ENCODE data around the gene STAG2.

STAG2 gene

GRCh38 chrX:123965712-123966111, 4.2 kb downstream of the STAG2 start:
- no peak for DNase-seq
- Histone ChIP-seq H3K27me3 (ENCODE audit: insufficient read depth, low read depth, severe bottlenecking) (peaks cover 3% of the 10 kb centered on the region), H3K4me3 (ENCODE audit: low read depth, low read length) (no peak overlapping the region), H3K27ac (no peak overlapping the region), H3K36me3 (no peaks in the 10 kb centered on the region), H3K9me3 (ENCODE audit: severe bottlenecking) (no peaks in the 10 kb centered on the region)
- no peak for TF ChIP-seq CTCF (IDR thresholded peaks at IDR 0.05; ENCODE audit: low read depth, low read length)

DNA sequence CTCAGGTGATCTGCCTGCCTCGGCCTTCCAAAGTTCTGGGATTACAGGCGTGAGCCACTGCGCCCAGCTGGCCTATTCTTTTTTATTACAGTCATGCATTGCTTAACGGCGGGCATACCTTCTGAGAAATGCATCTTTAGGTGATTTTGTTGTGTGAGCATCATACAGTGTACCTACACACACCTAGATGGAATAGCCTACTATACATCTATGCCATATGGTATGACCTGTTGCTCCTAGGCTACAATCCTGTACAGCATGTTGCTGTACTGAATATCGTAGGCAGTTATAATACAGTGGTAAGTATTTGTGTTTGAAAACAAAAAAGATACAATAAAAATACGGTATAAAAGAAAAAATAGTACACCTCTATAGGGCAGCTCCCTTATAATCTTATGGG, 6.0 kb downstream of the STAG2 start:
- Histone ChIP-seq H3K4me3 (ENCODE audit: low read depth, low read length) (no peak overlapping the region), H3K9me3 (ENCODE audit: severe bottlenecking) (no peaks in the 10 kb centered on the region), H3K36me3 (no peaks in the 10 kb centered on the region), H3K27ac (no peak overlapping the region), H3K27me3 (ENCODE audit: insufficient read depth, low read depth, severe bottlenecking) (peaks cover 3% of the 10 kb centered on the region)
- no peak for TF ChIP-seq CTCF (IDR thresholded peaks at IDR 0.05; ENCODE audit: low read depth, low read length)
- DNase-seq: no peak

GRCh38 chrX:123968383-123969050, 7.0 kb downstream of the STAG2 start:
- no peak overlapping the region for H3K4me3 ChIP-seq (ENCODE audit: low read depth, low read length)
- no peak for DNase-seq
- H3K36me3 ChIP-seq: no peaks in the 10 kb centered on the region
- no peak overlapping the region for H3K27ac ChIP-seq
- H3K27me3 ChIP-seq (ENCODE audit: insufficient read depth, low read depth, severe bottlenecking): no peaks in the 10 kb centered on the region
- TF ChIP-seq CTCF (IDR thresholded peaks at IDR 0.05; ENCODE audit: low read depth, low read length): no peak
- H3K9me3 ChIP-seq (ENCODE audit: severe bottlenecking): no peaks in the 10 kb centered on the region

GRCh38 chrX:123971982-123972381, 10.5 kb downstream of the STAG2 start:
- Histone ChIP-seq H3K9me3 (ENCODE audit: severe bottlenecking) (no peaks in the 10 kb centered on the region), H3K27ac (no peak overlapping the region), H3K4me3 (ENCODE audit: low read depth, low read length) (no peak overlapping the region), H3K27me3 (ENCODE audit: insufficient read depth, low read depth, severe bottlenecking) (no peaks in the 10 kb centered on the region), H3K36me3 (no peaks in the 10 kb centered on the region)
- DNase-seq: no peak
- TF ChIP-seq CTCF (IDR thresholded peaks at IDR 0.05; ENCODE audit: low read depth, low read length): no peak

GRCh38 chrX:123973921-123974320, 12.4 kb downstream of the STAG2 start:
- TF ChIP-seq CTCF (IDR thresholded peaks at IDR 0.05; ENCODE audit: low read depth, low read length): no peak
- no peaks in the 10 kb centered on the region for H3K9me3 ChIP-seq (ENCODE audit: severe bottlenecking)
- no peaks in the 10 kb centered on the region for H3K27me3 ChIP-seq (ENCODE audit: insufficient read depth, low read depth, severe bottlenecking)
- no peak overlapping the region for H3K27ac ChIP-seq
- no peak for DNase-seq
- H3K36me3 ChIP-seq: no peaks in the 10 kb centered on the region
- no peak overlapping the region for H3K4me3 ChIP-seq (ENCODE audit: low read depth, low read length)

- H3K36me3 ChIP-seq: no peaks in the 10 kb centered on the region
- no peak overlapping the region for H3K27ac ChIP-seq
- no peak overlapping the region for H3K4me3 ChIP-seq (ENCODE audit: low read depth, low read length)
- DNase-seq: no peak
- H3K27me3 ChIP-seq (ENCODE audit: insufficient read depth, low read depth, severe bottlenecking): no peaks in the 10 kb centered on the region
- H3K9me3 ChIP-seq (ENCODE audit: severe bottlenecking): no peaks in the 10 kb centered on the region
- TF ChIP-seq CTCF (IDR thresholded peaks at IDR 0.05; ENCODE audit: low read depth, low read length): no peak
These were observed 13.7 kb downstream of the STAG2 start for GRCh38 chrX:123975180-123975579.

All from WERI-Rb-1 (cell line).